Liver (tissue), 3 donors: Measurements from ENCODE around the gene B9D1.

Experiments
- CTCF ChIP-seq: fragments of 150-350 bp; IDR thresholded peaks from 2 replicates; pipeline ENCODE4 v1.5.1; 2017; ENCODE audit warnings: improper control_type of control experiment, low read depth, low read length; ENCODE audit not compliant: missing input control
- JUND ChIP-seq, 2 donors: IDR thresholded peaks; 2 replicates each; pipeline ENCODE4 v1.6.1; 2016; ENCODE audit warnings: antibody characterized with exemption in 2 of 2
- RAD21 ChIP-seq, 2 donors: IDR thresholded peaks; 2 replicates each; pipeline ENCODE4 v1.6.1; 2016; ENCODE audit warnings: antibody characterized with exemption in 2 of 2, mild to moderate bottlenecking in 2 of 2
- donor health status: healthy.
- donor health status: healthy.

GRCh38 chr17:19409509-19409908, 47.0 kb upstream of the B9D1 start:
- TF ChIP-seq CTCF: no peak
- TF ChIP-seq RAD21 (IDR thresholded peaks at IDR 0.05): no peak
- no peak for TF ChIP-seq JUND (IDR thresholded peaks at IDR 0.05)
